ENCODE measurements around the gene NR3C2. TPM values are rescaled to one million over a fixed set of nuclear protein-coding genes. Genes with fewer than 3 reads are reported as not detected.

NR3C2 gene
- total RNA-seq, 1 donor from 2014 or later = 11.5 TPM

DNA sequence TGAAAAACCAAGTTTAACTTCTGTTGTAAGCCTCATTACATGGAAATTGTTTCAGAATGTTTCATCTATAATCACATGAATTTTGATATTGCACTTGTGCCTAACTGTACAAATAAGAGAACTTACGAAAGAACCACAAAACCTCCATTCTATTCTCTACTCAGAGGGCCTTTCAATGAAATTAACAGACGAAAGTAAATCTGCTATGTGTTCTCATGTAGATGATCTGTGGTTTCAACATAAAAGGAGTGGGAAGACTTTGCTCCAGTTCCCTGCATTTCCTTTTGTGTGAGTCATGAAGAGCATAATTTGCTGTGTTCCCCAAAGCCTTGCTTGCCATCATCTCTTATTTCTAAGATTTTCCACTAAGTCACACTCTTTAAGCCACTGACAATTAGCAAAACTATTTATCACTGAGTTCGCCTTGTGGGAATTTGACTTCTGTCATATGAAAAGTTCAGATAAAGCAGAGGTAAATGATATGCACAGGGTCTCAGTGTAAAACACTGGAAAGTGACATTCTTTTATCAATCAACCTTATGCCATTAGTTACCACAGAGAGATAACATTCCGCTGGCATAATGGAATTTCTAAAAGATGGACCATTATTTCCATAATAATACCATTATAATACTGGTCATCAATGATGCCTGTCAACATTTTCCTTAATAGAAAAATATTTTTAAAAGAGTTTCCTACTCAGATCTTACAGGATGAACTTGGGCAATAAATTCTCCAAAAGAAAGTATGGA is 329.8 kb downstream of the NR3C2 start:
- H3K9me3 Mint-ChIP-seq = no peaks in the 10 kb centered on the region
- H3K27ac Mint-ChIP-seq = no peak overlapping the region
- H3K27me3 Mint-ChIP-seq = no peaks in the 10 kb centered on the region
- peaks cover 12% of the 10 kb centered on the region for H3K36me3 Mint-ChIP-seq
- DNase-seq (ENCODE audit: extremely low spot score, unreplicated experiment) = no peak
- TF ChIP-seq, protein P1, sequence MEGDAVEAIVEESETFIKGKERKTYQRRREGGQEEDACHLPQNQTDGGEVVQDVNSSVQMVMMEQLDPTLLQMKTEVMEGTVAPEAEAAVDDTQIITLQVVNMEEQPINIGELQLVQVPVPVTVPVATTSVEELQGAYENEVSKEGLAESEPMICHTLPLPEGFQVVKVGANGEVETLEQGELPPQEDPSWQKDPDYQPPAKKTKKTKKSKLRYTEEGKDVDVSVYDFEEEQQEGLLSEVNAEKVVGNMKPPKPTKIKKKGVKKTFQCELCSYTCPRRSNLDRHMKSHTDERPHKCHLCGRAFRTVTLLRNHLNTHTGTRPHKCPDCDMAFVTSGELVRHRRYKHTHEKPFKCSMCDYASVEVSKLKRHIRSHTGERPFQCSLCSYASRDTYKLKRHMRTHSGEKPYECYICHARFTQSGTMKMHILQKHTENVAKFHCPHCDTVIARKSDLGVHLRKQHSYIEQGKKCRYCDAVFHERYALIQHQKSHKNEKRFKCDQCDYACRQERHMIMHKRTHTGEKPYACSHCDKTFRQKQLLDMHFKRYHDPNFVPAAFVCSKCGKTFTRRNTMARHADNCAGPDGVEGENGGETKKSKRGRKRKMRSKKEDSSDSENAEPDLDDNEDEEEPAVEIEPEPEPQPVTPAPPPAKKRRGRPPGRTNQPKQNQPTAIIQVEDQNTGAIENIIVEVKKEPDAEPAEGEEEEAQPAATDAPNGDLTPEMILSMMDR (conservative IDR thresholded peaks at IDR 0.05) = no peak
- H3K4me1 Mint-ChIP-seq (ENCODE audit: unreplicated experiment) = no peaks in the 10 kb centered on the region
- no peak overlapping the region for H3K4me3 Mint-ChIP-seq

DNA sequence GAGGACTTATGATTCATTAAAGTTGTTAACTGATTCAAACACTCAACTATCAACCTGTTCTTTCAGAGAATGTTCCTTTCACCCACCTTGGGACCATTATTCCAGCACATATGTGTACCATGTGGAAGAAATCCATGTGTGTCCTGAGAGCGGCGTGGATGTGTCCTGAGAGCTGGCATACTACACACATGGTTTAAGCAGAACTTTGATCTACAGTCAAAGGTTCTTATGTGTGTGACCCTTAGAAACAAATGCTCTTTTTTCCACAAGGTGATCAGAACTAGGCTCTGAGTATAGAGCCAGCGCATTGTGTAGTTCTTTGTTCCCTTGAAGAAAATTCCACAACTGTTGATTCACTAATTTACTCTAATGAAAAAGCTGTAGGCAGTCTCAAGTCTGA is 332.0 kb downstream of the NR3C2 start:
- no peak for DNase-seq (ENCODE audit: extremely low spot score, unreplicated experiment)
- Mint-ChIP-seq H3K4me1 (ENCODE audit: unreplicated experiment) (no peaks in the 10 kb centered on the region), H3K36me3 (peaks cover 12% of the 10 kb centered on the region), H3K9me3 (no peaks in the 10 kb centered on the region), H3K4me3 (no peak overlapping the region), H3K27ac (no peak overlapping the region), H3K27me3 (no peaks in the 10 kb centered on the region)
- TF ChIP-seq, protein P1 (conservative IDR thresholded peaks at IDR 0.05) = no peak

DNA sequence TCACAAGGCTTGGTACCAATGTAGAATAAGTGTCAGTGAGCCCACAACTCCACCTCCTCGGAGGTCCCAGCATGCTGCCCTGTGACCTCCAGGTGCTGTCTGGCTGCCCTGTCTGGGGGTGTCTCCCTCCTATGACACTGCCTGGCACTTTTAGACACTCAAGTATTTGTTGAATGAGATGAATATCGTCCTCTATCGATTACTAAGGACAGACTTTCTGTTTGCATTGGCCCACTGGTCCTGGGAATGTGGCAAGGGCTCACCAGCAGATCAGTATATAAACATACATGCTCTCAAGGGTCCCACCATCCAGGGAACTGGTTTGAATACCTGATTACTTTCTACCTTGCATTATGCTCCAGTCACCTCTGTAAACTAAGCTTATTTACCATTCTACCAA is 333.0 kb downstream of the NR3C2 start:
- no peaks in the 10 kb centered on the region for H3K27me3 Mint-ChIP-seq
- no peaks in the 10 kb centered on the region for H3K9me3 Mint-ChIP-seq
- TF ChIP-seq, protein P1 (conservative IDR thresholded peaks at IDR 0.05) = no peak
- H3K27ac Mint-ChIP-seq = no peak overlapping the region
- H3K4me1 Mint-ChIP-seq (ENCODE audit: unreplicated experiment) = no peaks in the 10 kb centered on the region
- no peak for DNase-seq (ENCODE audit: extremely low spot score, unreplicated experiment)
- peaks cover 11% of the 10 kb centered on the region for H3K36me3 Mint-ChIP-seq
- H3K4me3 Mint-ChIP-seq = no peak overlapping the region

DNA sequence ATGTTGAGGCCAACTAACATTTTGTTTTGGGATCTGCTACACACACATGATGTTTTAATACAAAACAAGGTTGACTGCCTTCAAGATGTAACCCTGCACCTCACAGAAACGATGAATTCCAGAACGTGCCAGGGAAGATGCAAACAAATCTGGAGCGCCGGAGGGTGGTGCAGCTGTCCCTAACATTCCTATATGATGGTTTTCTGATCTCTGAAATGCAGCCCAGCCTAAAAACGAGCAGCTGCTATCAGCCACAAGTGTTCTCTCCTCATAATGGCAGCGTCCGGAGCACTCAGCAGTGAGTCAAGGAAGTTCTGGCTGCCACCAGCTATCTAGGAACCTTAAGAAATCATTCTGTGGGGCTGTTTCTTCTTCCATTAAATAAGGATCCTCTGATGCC is 333.4 kb downstream of the NR3C2 start:
- no peaks in the 10 kb centered on the region for H3K9me3 Mint-ChIP-seq
- H3K4me1 Mint-ChIP-seq (ENCODE audit: unreplicated experiment) = no peaks in the 10 kb centered on the region
- DNase-seq (ENCODE audit: extremely low spot score, unreplicated experiment) = no peak
- TF ChIP-seq, protein P1 (conservative IDR thresholded peaks at IDR 0.05) = no peak
- H3K27ac Mint-ChIP-seq = no peak overlapping the region
- H3K4me3 Mint-ChIP-seq = no peak overlapping the region
- H3K36me3 Mint-ChIP-seq = peaks cover 12% of the 10 kb centered on the region
- H3K27me3 Mint-ChIP-seq = no peaks in the 10 kb centered on the region

- TF ChIP-seq, protein P1 (conservative IDR thresholded peaks at IDR 0.05) = no peak
- H3K36me3 Mint-ChIP-seq = peaks cover 3% of the 10 kb centered on the region
Measured at GRCh38 chr4:148103597-148104355, 338.4 kb downstream of the NR3C2 start.

More at GRCh38 chr4:148103597-148104355, 338.4 kb downstream of the NR3C2 start:
- no peak overlapping the region for H3K27ac Mint-ChIP-seq
- no peak for DNase-seq (ENCODE audit: extremely low spot score, unreplicated experiment)
- no peaks in the 10 kb centered on the region for H3K9me3 Mint-ChIP-seq
- H3K27me3 Mint-ChIP-seq = no peaks in the 10 kb centered on the region
- no peak overlapping the region for H3K4me3 Mint-ChIP-seq
- H3K4me1 Mint-ChIP-seq (ENCODE audit: unreplicated experiment) = no peaks in the 10 kb centered on the region

All from type B pancreatic cell (in vitro differentiated cells).